DMS 273 treated with DMSO at 0.1 percent for 48 hours (cell line): ENCODE data around the gene MBD4.
"Not testable (repeated sequence)": the region's sequence is repeated elsewhere in the genome, so short reads cannot be mapped to it uniquely, and the experiment has no call there.

Source experiments
- DNase-seq: peaks from one replicate; lab custom pipeline; 2025; lab: John Stamatoyannopoulos, UW

The MBD4 gene

DNA sequence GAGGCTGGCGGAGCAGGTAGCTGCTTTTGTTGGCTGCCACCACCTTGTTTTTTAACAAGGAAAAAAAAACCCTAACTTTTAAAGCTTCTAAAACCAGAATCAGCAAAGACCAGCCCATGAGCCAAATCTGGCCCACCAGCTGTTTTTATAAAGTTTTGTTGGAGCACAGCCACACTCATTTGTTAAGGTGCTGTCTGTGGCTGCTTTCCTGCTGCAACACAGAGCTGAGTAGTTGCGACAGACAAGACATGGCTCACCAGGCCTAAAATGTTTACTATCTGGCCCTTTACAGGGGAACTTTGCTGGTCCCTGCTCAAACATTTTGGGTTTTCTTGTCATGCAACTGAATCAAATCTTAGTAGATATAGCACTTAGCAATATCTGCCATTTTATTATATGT, 30.2 kb downstream of the MBD4 start:
- DNase-seq = no peak

- DNase-seq = no peak
Measured at GRCh38 chr3:129404610-129405009, 35.1 kb downstream of the MBD4 start.

DNA sequence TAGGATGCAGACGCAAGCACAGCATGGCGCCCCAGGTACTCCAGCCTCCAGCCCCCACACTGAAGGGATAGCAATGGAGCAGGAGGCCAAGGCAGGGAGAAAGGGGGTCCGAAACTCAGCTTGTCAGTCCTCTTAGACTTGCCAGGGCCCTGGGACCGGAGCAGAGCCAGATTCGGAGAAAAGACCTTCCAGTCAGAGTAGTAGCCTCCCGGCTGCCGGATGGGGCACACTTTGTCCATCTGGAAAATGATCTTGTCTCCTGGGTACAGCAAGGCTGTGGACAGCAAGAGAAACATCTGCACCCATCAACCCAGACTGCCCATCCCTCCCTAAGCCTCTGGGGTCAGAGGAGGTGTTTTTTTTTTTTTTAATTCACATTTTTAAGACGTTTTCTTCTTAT, 35.6 kb downstream of the MBD4 start:
- no peak for DNase-seq

GRCh38 chr3:129403450-129403849, 36.3 kb downstream of the MBD4 start:
- no peak for DNase-seq

GRCh38 chr3:129402616-129403015, 37.1 kb downstream of the MBD4 start:
- no peak for DNase-seq

- no peak for DNase-seq
Measured at GRCh38 chr3:129402210-129402609, 37.5 kb downstream of the MBD4 start.

DNA sequence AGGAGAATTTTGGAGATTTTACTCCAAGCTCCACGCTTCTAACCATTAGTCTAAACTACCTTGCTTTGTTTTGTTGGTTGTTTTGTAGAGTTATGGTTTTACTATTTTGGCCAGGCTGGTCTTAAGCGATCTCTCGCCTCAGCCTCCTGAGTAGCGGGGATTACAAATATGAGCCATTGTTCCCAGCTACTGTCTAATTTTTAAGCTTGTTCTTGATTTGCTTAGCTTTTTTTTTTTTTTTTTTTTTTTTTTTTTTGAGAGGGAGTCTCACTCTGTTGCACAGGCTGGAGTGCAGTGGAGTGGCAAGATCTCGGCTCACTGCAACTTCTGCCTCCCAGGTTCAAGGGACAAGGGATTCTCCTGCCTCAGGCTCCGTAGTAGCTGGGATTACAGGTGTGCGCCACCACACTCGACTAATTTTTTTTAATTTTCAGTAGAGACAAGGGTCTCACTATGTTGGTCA, 39.8 kb downstream of the MBD4 start:
- DNase-seq = no peak

DNA sequence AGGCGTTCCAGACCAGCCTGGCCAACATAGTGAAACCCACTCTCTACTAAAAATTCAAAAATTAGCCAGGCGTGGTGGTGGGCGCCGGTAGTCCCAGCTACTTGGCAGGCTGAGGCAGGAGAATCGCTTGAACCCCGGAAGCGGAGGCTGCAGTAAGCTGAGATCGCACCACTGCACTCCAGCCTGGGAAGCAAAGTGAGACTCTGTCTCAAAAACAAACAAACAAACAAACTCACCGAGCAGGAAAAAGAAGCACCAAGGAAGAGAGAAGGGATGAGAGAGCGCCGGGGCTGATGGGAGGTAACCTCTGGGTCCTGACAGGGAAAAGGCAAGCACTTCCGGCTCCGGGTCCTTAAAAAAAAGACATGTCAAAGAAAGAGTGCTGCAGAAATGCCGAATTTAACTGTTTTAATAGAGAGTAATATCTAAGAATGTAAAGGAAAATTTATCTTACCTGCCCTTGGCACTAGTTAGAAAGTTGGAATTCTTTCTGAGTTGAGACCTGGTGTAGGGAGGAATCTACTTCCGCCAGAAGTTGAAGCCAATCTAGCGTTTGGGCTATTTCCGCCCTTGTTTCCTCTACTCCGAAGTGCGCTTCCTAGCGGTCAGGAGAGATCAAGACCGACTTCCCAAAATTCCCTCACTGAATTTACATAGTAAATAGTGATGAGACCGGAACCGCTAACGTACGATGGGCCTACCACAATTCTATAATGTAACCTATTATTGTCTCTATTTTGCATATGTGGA, 40.4 kb downstream of the MBD4 start:
- DNase-seq = peak; percentile 97

DNA sequence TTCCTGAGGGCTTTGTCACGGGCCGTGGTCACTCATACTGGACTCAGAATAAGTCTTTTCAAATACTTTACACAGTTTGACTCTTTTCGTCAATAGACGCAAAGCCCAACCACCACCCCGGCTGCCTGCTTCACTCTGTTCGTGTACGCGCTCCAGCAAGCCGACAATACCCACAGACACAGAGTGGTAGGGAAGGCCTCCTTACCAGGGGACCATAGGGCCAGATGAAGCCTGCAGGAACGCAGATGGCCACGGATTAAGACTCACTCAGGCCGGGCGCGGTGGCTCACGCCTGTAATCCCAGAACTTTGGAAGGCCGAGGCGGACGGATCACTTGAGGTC, 41.0 kb downstream of the MBD4 start:
- no peak for DNase-seq

DNA sequence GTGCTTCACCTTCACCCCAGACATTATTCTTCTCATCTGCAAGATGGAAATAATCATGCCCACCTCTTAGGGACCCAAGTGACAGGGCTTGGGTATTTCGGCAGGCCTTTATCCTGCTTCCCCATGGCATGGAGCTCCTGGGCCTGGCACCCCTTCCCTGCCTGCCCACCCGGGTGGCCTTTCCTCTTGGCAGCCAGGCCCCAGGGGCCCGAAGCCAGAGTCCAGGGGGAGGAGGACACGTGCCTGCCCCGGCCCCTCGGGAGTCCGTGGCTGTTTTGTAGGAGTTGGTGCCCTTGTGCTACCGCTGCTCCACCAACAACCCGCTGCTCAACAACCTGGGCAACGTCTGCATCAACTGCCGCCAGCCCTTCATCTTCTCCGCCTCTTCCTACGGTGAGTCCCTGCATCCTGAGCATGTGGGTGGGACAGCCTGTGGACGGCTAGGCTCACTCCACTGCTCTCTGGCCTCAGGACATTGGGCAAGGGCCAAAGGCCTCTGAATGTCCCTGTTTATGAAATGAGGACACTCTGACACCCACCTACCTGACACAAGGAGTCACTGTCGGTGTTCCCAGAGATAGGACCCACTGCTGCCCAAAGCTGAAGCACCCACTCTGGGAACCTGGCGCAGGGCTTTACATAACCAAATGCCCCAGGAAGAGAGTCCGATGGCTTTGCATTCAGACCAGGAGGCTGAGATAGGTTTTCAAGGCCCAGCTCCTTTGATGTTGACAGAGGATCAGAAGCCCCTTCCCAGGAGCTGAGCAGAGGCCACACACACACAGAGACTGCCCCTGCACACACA, 45.8 kb downstream of the MBD4 start:
- DNase-seq = not testable (repeated sequence)

- no peak for DNase-seq
Measured at GRCh38 chr3:129393271-129393670, 46.5 kb downstream of the MBD4 start.

GRCh38 chr3:129392106-129392887, 47.5 kb downstream of the MBD4 start:
- not testable (repeated sequence) for DNase-seq

DNA sequence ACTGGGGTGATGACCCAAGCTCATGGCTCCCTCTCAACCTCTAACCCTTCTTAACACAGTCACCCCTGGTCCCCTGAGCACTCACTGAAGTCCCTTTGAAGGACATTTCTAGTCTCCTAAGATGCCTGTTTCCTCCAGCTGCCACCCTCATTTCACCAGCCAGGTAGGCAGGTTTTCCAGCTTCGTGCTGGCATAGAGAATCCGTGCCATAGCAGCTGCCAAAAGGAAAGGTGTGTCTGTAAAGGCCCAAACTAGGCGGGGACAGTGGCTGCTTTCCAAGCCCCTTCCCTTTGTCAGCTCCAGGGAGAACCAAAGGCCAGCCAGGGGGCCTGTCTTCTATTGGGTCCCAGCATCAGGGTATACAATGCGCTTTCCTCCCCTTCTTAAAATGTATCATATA, 48.2 kb downstream of the MBD4 start:
- DNase-seq = not testable (repeated sequence)

- DNase-seq = no peak
Measured at GRCh38 chr3:129389572-129389937, 50.2 kb downstream of the MBD4 start.

- DNase-seq = not testable (repeated sequence)
Measured at GRCh38 chr3:129388791-129389571, 50.8 kb downstream of the MBD4 start.

- no peak for DNase-seq
Measured at GRCh38 chr3:129387487-129387886, 52.3 kb downstream of the MBD4 start.

GRCh38 chr3:129386984-129387383, 52.8 kb downstream of the MBD4 start:
- no peak for DNase-seq

DNA sequence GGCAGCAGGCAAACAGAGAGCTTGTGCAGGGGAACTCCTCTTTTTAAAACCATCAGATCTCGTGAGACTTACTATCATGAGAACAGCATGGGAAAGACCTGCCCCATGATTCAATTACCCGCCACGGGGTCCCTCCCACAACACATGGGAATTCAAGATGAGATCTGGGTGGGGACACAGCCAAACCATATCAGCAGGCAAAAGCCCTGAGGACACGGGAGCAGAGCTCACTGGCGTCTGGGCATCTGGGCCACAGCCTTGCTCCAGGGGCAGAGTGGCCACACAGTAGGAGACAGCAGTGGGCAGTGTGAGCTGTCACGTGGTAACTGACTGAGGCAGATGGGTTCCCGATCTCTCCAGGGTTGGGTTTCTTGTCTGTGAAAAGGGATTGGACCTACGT, 54.2 kb downstream of the MBD4 start:
- DNase-seq = peak; percentile 67

DNA sequence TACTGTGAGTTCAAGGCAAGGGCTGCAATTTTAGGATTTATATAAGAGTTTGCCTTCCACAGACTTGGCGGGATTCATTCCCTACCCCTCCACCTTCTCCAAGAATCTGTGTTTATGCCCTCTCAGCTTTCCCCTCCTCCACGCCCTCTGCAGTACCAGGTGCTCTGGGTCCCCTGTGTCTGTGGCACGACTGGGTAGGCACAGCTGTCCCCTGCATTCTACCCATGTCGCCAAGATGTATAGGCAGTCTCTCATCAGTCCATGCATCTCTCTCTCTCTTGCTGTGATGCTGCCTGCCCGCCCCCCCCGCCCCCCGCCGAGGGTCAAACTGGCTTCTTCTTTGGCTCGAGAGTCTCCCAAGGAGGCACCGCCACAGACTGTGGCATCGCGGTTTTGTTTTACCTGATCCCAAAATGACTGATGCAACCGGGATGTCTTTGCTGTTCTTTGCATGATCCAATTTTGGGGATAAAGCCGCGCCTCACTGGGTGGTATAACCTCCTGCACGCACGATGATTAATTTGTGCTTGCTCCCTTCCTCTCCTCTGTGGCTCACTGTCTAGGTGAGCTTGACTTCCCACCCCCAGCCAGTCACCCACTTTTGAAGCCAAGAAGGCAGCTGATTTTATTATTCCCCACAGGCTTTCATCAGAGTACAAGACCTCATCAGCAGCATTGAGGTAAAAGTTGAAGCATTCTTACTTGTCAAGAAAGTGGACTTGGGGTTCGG, 55.0 kb downstream of the MBD4 start:
- DNase-seq = no peak

- not testable (repeated sequence) for DNase-seq
Measured at GRCh38 chr3:129384103-129384502, 55.6 kb downstream of the MBD4 start.

DNA sequence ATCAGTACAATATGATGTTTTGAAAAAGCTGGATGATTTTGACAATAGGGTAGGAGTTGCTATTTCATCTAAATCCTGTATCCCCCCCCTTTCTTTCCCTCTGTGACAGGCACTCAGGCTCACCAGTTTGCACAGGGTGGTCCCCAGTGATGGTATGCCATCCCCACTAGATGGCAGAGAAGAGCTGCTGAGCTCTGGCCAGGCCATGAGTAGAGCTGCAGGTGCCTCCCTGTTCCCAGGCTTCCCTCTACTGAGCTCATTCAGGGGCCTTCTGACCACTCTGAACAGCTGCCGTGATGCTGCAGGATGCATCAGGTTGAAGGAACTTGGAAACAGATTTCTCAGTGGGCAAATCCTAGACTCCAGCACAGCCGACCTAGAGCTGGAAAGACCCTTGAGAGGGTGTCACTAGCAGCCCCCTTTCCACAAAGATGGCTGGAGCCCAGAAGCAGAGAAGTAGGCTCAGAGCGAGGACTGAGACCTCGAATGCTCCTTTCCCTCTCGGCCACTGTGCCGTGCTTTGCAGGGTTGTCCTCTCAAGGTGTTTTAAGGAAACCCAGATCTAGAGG, 56.4 kb downstream of the MBD4 start:
- DNase-seq = peak; percentile 62
